K562 (cell line): ENCODE data around the gene CYB5R4. TPM values are rescaled to one million over a fixed set of nuclear protein-coding genes. Genes with fewer than 3 reads are reported as not detected.

Source experiments
- DACH1 ChIP-seq: fragments of 450-650 bp; IDR thresholded peaks from 2 replicates; pipeline ENCODE4 v1.6.1; 2018; ENCODE audit not compliant: partially characterized antibody
- EHMT2 ChIP-seq: fragments of 450-650 bp; IDR thresholded peaks from 2 replicates; pipeline ENCODE4 v1.6.1; 2018; ENCODE audit warnings: antibody characterized with exemption
- EZH2 ChIP-seq: IDR thresholded peaks from 2 replicates; pipeline ENCODE4 v1.6.1; 2012; ENCODE audit warnings: low read depth, mild to moderate bottlenecking, inconsistent platforms, low read length, borderline replicate concordance
- FOXJ2 ChIP-seq: fragments of 200-800 bp; sonication (Bioruptor generic); IDR thresholded peaks from 2 replicates; pipeline ENCODE4 v1.6.1; 2016; ENCODE audit warnings: missing genetic modification characterization, missing compliant biosample characterization
- FOXM1 ChIP-seq, 2 experiments: fragments of 450-650 bp in 1 of 2; sonication (generic) in 1 of 2; formaldehyde crosslinking in 1 of 2; IDR thresholded peaks; 2 replicates each; pipeline versions ENCODE4 v1.6.1 to v1.9.0; 2017 to 2022; ENCODE audit warnings: low read depth in 2 of 2, mild to moderate bottlenecking in 2 of 2, missing genetic modification reagents in 1 of 2, moderate library complexity in 1 of 2
- GTF2A2 ChIP-seq: IDR thresholded peaks from 2 replicates; pipeline ENCODE4 v1.6.1; 2016; ENCODE audit warnings: mild to moderate bottlenecking, missing genetic modification characterization, missing compliant biosample characterization
- HLTF ChIP-seq: fragments of 450-650 bp; IDR thresholded peaks from 2 replicates; pipeline ENCODE4 v1.6.1; 2016
- MCM3 ChIP-seq: fragments of 450-650 bp; IDR thresholded peaks from 2 replicates; pipeline ENCODE4 v1.6.1; 2016
- MEIS2 ChIP-seq: fragments of 450-650 bp; IDR thresholded peaks from 2 replicates; pipeline ENCODE4 v1.6.1; 2014; ENCODE audit warnings: mild to moderate bottlenecking; ENCODE audit not compliant: partially characterized antibody
- MTA1 ChIP-seq: fragments of 450-650 bp; IDR thresholded peaks from 2 replicates; pipeline ENCODE4 v1.6.1; 2017; ENCODE audit warnings: borderline replicate concordance
- MYNN ChIP-seq, 2 experiments: sonication (generic); formaldehyde crosslinking in 1 of 2; IDR thresholded peaks; 2 replicates each; pipeline versions ENCODE4 v1.5.0 to v1.6.1; 2016 to 2020; ENCODE audit warnings: antibody characterized with exemption in 1 of 2, missing genetic modification reagents in 1 of 2
- NFXL1 ChIP-seq: fragments of 450-650 bp; formaldehyde crosslinking; IDR thresholded peaks from 2 replicates; pipeline ENCODE4 v1.4.0; 2021; ENCODE audit warnings: mild to moderate bottlenecking
- PTRF ChIP-seq: fragments of 450-650 bp; IDR thresholded peaks from 2 replicates; pipeline ENCODE4 v1.6.1; 2016; ENCODE audit warnings: mild to moderate bottlenecking, missing genetic modification characterization, missing compliant biosample characterization
- RAD51 ChIP-seq: fragments of 450-650 bp; IDR thresholded peaks from 2 replicates; pipeline ENCODE4 v1.7.1; 2016; ENCODE audit warnings: low read depth, mild to moderate bottlenecking, borderline replicate concordance
- SMAD4 ChIP-seq: fragments of 250-450 bp; sonication (Bioruptor Pico); conservative IDR thresholded peaks from 2 replicates; pipeline ENCODE4 v1.8.0; 2021; ENCODE audit warnings: inconsistent platforms, mild to moderate bottlenecking, moderate library complexity
- SNRNP70 ChIP-seq: fragments of 200-400 bp; formaldehyde crosslinking; optimal IDR thresholded peaks from 2 replicates; pipeline ENCODE3; 2017; ENCODE audit warnings: low read depth, low read length
- TAL1 ChIP-seq: fragments of 450-650 bp; IDR thresholded peaks from 2 replicates; pipeline ENCODE4 v1.6.1; 2016; ENCODE audit warnings: mild to moderate bottlenecking
- TFAP4 ChIP-seq: sonication (generic); formaldehyde crosslinking; IDR thresholded peaks from 2 replicates; pipeline ENCODE4 v1.8.0; 2022; ENCODE audit warnings: missing genetic modification reagents, mild to moderate bottlenecking, moderate library complexity, borderline replicate concordance
- ZNF143 ChIP-seq: sonication (generic); formaldehyde crosslinking; IDR thresholded peaks from 2 replicates; pipeline ENCODE4 v1.9.0; 2022; ENCODE audit warnings: mild to moderate bottlenecking, missing genetic modification reagents
- ZNF184 ChIP-seq: sonication (generic); formaldehyde crosslinking; IDR thresholded peaks from 2 replicates; pipeline ENCODE4 v1.5.0; 2020; ENCODE audit warnings: missing genetic modification reagents
- ZNF274 ChIP-seq: IDR thresholded peaks from 2 replicates; pipeline ENCODE4 v1.6.1; 2011; ENCODE audit warnings: low read depth, mild to moderate bottlenecking, low read length, moderate library complexity, borderline replicate concordance
- ZNF551 ChIP-seq: fragments of 250-450 bp; sonication (Bioruptor Pico); IDR thresholded peaks from 2 replicates; pipeline ENCODE4 v1.5.0; 2021; ENCODE audit warnings: mild to moderate bottlenecking, moderate library complexity
- polyA plus RNA-seq, 8 experiments: library from polyadenylated mRNA; depleted of rRNA in 4 of 8; stranded (reverse) in 5 of 8; unstranded in 3 of 8; fragments of >200 nt; fragmentation: Nextera tagmentation in 2 of 8; fragmentation: Illumina TruSeq in 1 of 8; extraction: Ambion mirVana in 2 of 8; extraction: Trizol in 1 of 8; gene quantifications; 2 replicates each; pipeline versions ENCODE4 v1.2.1 to v1.2.3, GENCODE V29; 2011 to 2014; ENCODE audit warnings: inconsistent platforms in 1 of 8, missing spikeins in 1 of 8
- total RNA-seq, 7 experiments: library from RNA; depleted of rRNA in 6 of 7; stranded (reverse); fragments of >200 nt in 6 of 7; fragmentation: Illumina TruSeq in 2 of 7; extraction: Trizol in 2 of 7; gene quantifications; 2 replicates each; pipeline versions ENCODE4 v1.2.1 to v1.2.3, GENCODE V29; 2011 to 2021; ENCODE audit warnings: low replicate concordance in 1 of 7
- TF ChIP-seq, protein P1 (sequence below), 2 experiments: fragments of 450-650 bp; IDR thresholded peaks; 2 replicates each; pipeline ENCODE4 v1.6.1; 2018; ENCODE audit warnings: mild to moderate bottlenecking in 2 of 2, low read depth in 1 of 2; ENCODE audit not compliant: partially characterized antibody in 2 of 2
- TF ChIP-seq, protein P2 (sequence below), 2 experiments: fragments of 450-650 bp; IDR thresholded peaks; 2 replicates each; pipeline ENCODE4 v1.6.1; 2016

CYB5R4 gene
- total and polyA plus RNA-seq, 9 of the 15 experiments (the other 6 are each of a cell fraction or from before 2014, with no cell fraction given), result 5.9 to 23.1 (median 19.0) TPM

DNA sequence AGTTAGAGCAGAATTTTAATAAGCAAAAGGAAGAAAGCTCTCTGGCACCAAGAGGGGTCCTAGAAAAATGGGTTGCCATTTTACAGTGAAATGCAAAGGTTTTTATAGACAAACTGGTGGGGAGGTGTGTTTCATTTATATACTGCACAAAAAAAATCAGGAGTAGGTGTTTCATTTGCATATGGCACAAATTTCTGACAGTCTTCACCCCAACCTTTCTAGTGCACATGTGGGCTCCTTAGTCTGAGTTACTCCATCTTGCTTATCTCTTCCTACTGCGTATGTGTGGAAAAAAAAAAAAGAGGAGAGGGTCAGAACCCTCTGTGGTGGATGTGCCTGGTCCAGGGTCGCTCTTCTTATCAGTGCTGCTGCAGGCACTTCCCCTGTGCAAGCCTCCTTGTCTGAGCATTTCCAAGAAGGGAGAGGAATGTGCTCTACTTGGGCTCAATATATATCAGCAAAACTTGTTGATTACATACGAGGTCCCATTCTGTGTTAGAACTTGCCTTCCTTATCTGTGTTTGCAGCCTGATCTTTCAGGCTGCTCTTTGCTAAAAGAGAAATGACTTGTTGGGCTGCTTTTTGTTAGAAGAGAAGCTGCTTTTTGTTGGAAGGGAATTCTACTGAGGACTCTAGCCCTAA is 115.0 kb downstream of the CYB5R4 start (continued):
- TF ChIP-seq MEIS2 (peak; percentile 84), RAD51 (peak; percentile 31; the same call in 1 of the 2 replicates), SNRNP70 (no peak), MCM3 (no peak), TAL1 (peak; percentile 98), ZNF274 (peak; percentile 66; the same call in 1 of the 2 replicates), GTF2A2 (tag) (peak; percentile 78), NFXL1 (CRISPR knock-in tag) (peak; percentile 77; the same call in 1 of the 2 replicates), DACH1 (peak; percentile 55), MTA1 (peak; percentile 87), TFAP4 (CRISPR knock-in tag) (peak; percentile 72), HLTF (peak; percentile 56; the same call in 1 of the 2 replicates), MYNN (IDR thresholded peaks at IDR 0.05) (peak; percentile 85; the same call in 1 of the 2 replicates), MYNN (CRISPR knock-in tag; IDR thresholded peaks at IDR 0.05) (no peak), SMAD4 (CRISPR knock-in tag) (peak; percentile 98), FOXJ2 (tag) (peak; percentile 87), ZNF143 (no peak), ZNF551 (CRISPR knock-in tag) (no peak), FOXM1 (IDR thresholded peaks at IDR 0.05; ENCODE audit: low read depth) (peak; percentile 96), FOXM1 (CRISPR knock-in tag; IDR thresholded peaks at IDR 0.05; ENCODE audit: low read depth) (no peak), ZNF184 (CRISPR knock-in tag) (no peak), EZH2 (no peak), PTRF (tag) (peak; percentile 94), EHMT2 (0 out of 2 replicates have a peak, but pooled peaks have one; percentile 73)
- TF ChIP-seq, protein P1, sequence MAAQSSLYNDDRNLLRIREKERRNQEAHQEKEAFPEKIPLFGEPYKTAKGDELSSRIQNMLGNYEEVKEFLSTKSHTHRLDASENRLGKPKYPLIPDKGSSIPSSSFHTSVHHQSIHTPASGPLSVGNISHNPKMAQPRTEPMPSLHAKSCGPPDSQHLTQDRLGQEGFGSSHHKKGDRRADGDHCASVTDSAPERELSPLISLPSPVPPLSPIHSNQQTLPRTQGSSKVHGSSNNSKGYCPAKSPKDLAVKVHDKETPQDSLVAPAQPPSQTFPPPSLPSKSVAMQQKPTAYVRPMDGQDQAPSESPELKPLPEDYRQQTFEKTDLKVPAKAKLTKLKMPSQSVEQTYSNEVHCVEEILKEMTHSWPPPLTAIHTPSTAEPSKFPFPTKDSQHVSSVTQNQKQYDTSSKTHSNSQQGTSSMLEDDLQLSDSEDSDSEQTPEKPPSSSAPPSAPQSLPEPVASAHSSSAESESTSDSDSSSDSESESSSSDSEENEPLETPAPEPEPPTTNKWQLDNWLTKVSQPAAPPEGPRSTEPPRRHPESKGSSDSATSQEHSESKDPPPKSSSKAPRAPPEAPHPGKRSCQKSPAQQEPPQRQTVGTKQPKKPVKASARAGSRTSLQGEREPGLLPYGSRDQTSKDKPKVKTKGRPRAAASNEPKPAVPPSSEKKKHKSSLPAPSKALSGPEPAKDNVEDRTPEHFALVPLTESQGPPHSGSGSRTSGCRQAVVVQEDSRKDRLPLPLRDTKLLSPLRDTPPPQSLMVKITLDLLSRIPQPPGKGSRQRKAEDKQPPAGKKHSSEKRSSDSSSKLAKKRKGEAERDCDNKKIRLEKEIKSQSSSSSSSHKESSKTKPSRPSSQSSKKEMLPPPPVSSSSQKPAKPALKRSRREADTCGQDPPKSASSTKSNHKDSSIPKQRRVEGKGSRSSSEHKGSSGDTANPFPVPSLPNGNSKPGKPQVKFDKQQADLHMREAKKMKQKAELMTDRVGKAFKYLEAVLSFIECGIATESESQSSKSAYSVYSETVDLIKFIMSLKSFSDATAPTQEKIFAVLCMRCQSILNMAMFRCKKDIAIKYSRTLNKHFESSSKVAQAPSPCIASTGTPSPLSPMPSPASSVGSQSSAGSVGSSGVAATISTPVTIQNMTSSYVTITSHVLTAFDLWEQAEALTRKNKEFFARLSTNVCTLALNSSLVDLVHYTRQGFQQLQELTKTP (IDR thresholded peaks at IDR 0.05; ENCODE audit: low read depth in 1 of 2, partially characterized antibody in 2 of 2), result peak; percentile 69 to 86
- TF ChIP-seq, protein P2, sequence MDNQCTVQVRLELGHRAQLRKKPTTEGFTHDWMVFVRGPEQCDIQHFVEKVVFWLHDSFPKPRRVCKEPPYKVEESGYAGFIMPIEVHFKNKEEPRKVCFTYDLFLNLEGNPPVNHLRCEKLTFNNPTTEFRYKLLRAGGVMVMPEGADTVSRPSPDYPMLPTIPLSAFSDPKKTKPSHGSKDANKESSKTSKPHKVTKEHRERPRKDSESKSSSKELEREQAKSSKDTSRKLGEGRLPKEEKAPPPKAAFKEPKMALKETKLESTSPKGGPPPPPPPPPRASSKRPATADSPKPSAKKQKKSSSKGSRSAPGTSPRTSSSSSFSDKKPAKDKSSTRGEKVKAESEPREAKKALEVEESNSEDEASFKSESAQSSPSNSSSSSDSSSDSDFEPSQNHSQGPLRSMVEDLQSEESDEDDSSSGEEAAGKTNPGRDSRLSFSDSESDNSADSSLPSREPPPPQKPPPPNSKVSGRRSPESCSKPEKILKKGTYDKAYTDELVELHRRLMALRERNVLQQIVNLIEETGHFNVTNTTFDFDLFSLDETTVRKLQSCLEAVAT (IDR thresholded peaks at IDR 0.05), result peak; percentile 14 to 70; a peak in 2 of 4 replicates
